NCI-H1436 (cell line): ENCODE results near the gene MED9.
"Not testable (repeated sequence)": the region's sequence is repeated elsewhere in the genome, so short reads cannot be mapped to it uniquely, and the experiment has no call there.

ENCODE experiments used
- DNase-seq: peaks from one replicate; lab custom pipeline; 2025; lab: John Stamatoyannopoulos, UW

Gene MED9

GRCh38 chr17:17455173-17455572 is 21.6 kb upstream of the MED9 start:
- DNase-seq, result no peak

GRCh38 chr17:17456251-17456650 is 20.5 kb upstream of the MED9 start:
- no peak for DNase-seq

GRCh38 chr17:17457680-17458079 is 19.1 kb upstream of the MED9 start:
- DNase-seq, result no peak

- DNase-seq, result no peak
Measured at GRCh38 chr17:17460038-17460437, 16.8 kb upstream of the MED9 start.

- no peak for DNase-seq
Measured at GRCh38 chr17:17462048-17462824, 14.6 kb upstream of the MED9 start.

GRCh38 chr17:17463821-17464220 is 13.0 kb upstream of the MED9 start:
- DNase-seq, result no peak

- DNase-seq, result not testable (repeated sequence)
Measured at GRCh38 chr17:17465878-17466277, 10.9 kb upstream of the MED9 start.

GRCh38 chr17:17466511-17466910 is 10.3 kb upstream of the MED9 start:
- no peak for DNase-seq

- DNase-seq, result no peak
Measured at GRCh38 chr17:17467016-17467415, 9.8 kb upstream of the MED9 start.

GRCh38 chr17:17467720-17468119 is 9.1 kb upstream of the MED9 start:
- no peak for DNase-seq

- DNase-seq, result no peak
Measured at GRCh38 chr17:17468217-17469010, 8.4 kb upstream of the MED9 start.

GRCh38 chr17:17469358-17469757 is 7.4 kb upstream of the MED9 start:
- DNase-seq, result no peak

- no peak for DNase-seq
Measured at GRCh38 chr17:17469996-17470395, 6.8 kb upstream of the MED9 start.

GRCh38 chr17:17472333-17472920 is 4.4 kb upstream of the MED9 start:
- no peak for DNase-seq

- DNase-seq, result no peak
Measured at GRCh38 chr17:17474341-17474740, 2.5 kb upstream of the MED9 start.

GRCh38 chr17:17479209-17479608 is 2.4 kb downstream of the MED9 start:
- DNase-seq, result no peak

GRCh38 chr17:17480593-17481148 is 3.9 kb downstream of the MED9 start:
- DNase-seq, result no peak

GRCh38 chr17:17481860-17482259 is 5.1 kb downstream of the MED9 start:
- no peak for DNase-seq

GRCh38 chr17:17484451-17484899 is 7.7 kb downstream of the MED9 start:
- DNase-seq, result no peak

- no peak for DNase-seq
Measured at GRCh38 chr17:17485420-17485819, 8.6 kb downstream of the MED9 start.

GRCh38 chr17:17486416-17486815 is 9.6 kb downstream of the MED9 start:
- not testable (repeated sequence) for DNase-seq

GRCh38 chr17:17487998-17488397 is 11.2 kb downstream of the MED9 start:
- DNase-seq, result no peak

- DNase-seq, result no peak
Measured at GRCh38 chr17:17491031-17491471, 14.3 kb downstream of the MED9 start.
